Measurements from ENCODE around the gene PTOV1.
A peak's percentile ranks its signal among the peaks of the same experiment; 100 is the strongest.
"Not testable (repeated sequence)": the region's sequence is repeated elsewhere in the genome, so short reads cannot be mapped to it uniquely, and the experiment has no call there.

The PTOV1 gene

GRCh38 chr19:49817964-49818648, 32.9 kb upstream of the PTOV1 start, which contains the start of gene MED25:
MED25 (plus strand) TSS chr19:49818289; CDS start chr19:49818342, 53 bp downstream.
- DNase-seq (ENCODE audit: extremely low read depth in 1 of 2, low read depth in 1 of 2): peak; percentile 71

- DNase-seq (ENCODE audit: extremely low read depth in 1 of 2, low read depth in 1 of 2): no peak
Observed at GRCh38 chr19:49818649-49819370, 32.1 kb upstream of the PTOV1 start.

GRCh38 chr19:49819452-49820115, 31.4 kb upstream of the PTOV1 start:
- not testable (repeated sequence) for DNase-seq (ENCODE audit: extremely low read depth in 1 of 2, low read depth in 1 of 2)

DNA sequence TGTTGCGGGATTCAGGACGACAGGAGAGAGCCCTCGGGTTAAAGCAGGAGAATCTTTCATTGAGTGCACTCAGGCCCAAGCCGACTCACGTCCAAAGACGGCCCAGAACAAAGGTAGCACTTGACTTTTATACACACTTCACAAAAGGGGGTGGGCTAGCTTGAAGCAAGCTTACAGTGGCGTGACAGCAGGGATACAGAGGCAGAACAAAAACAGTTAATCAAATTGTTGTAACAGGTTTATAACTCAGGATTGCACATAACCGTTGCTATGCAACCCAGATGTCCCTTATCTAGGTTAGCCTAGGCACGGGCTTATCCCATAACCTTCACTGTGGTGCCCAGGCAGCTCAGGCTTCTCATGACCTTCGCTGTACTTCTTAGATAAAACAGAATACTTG, 30.8 kb upstream of the PTOV1 start:
- DNase-seq (ENCODE audit: extremely low read depth in 1 of 2, low read depth in 1 of 2): no peak

- DNase-seq (ENCODE audit: extremely low read depth in 1 of 2, low read depth in 1 of 2): no peak
Observed at GRCh38 chr19:49823472-49823871, 27.5 kb upstream of the PTOV1 start.

DNA sequence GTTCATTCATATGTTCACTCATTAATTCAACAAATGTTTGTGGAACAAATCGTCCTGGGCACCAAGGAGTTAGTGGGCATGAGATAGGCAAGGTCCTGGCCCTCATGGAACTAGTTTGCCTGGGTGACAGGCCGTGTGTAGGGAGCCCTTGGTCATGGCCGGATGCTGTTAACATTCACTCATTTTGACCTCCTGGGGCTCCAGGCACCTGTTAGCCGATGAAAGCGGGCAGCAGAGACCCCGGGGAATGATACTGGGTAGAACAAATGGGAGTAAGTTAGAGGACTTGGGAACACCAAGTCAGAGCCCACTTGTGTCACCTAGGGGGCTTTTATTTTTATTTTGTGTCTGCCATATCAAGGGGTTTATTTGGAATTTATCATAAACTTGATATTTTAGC, 26.3 kb upstream of the PTOV1 start:
- no peak for DNase-seq (ENCODE audit: extremely low read depth in 1 of 2, low read depth in 1 of 2)

DNA sequence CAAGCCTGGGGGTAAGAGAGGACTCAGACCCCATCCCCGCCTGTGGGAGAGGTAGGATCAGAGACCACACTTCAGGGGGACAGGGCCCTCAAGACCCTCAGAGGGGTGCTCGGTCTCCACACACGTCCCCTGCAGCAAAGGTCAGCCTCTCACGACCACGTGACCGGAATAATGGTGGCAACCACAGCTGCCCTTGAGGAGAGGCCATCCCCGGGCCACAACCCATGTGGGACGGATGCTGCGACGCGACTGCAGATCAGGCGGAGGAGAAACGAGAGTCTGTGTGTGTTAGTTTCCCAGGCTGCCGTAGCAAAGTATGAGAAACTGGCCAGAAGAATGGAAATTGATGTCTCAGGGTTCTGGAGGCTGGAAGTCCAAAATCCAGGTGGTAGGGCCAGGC, 23.9 kb upstream of the PTOV1 start:
- DNase-seq (ENCODE audit: extremely low read depth in 1 of 2, low read depth in 1 of 2): no peak

DNA sequence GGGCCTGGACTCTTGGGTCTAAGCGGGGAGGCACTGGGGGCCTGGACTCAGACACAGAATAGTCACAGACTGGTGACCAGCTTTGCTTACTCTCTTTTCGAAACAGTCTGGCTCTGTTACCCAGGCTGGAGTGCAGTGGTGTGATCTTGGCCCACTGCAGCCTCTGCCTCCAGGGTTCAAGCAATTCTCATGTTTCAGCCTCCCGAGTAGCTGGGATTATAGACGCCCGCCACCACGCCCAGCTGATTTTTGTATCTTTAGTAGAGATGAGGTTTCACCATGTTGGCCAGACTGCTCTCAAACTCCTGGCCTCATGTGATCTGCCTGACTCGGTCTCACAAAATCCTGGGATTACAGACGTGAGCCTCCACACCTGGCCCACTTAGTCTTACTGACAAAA, 21.8 kb upstream of the PTOV1 start:
- DNase-seq (ENCODE audit: extremely low read depth in 1 of 2, low read depth in 1 of 2): no peak

- DNase-seq (ENCODE audit: extremely low read depth in 1 of 2, low read depth in 1 of 2): no peak
Observed at GRCh38 chr19:49829721-49830120, 21.2 kb upstream of the PTOV1 start.

- no peak for DNase-seq (ENCODE audit: extremely low read depth in 1 of 2, low read depth in 1 of 2)
Observed at GRCh38 chr19:49830766-49831165, 20.2 kb upstream of the PTOV1 start.

DNA sequence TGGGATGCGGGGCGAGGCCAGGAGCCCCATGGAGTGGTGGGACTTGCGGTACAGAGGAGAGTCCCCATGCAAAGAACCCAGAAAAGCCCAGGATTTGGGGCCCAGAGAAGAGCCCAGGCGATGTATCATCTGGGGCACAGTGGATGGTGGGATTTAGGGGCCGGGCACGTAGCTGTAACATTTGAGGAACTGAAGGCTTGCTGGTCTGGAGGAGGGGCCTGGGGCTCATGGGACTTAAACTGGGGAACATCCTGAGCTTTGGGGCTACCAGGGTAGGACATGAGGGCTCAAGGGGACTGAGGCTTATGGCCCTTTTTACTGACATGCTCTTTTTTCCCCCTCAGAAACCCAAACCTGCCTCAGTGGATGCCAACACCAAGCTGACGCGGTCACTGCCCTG, 19.4 kb upstream of the PTOV1 start:
- DNase-seq (ENCODE audit: extremely low read depth in 1 of 2, low read depth in 1 of 2): no peak

DNA sequence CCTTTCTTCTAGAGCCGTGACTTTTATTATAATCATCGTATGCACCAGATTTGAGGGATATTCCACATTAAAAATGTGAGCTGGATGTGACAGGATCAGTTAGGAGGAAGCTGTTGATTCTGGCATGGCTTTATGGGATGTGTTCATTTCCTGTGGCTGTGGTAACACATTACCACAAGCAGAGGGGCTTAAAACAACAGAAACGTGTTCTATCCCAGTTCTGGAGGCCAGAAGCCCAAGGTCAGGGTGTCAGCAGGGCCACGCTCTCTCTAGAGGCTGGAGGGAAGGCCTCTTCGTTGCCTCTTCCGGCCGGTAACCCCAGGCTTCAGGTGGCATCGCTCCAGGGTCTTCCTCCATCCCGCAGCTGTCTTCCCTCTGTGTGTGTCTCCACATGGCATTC, 18.4 kb upstream of the PTOV1 start:
- no peak for DNase-seq (ENCODE audit: extremely low read depth in 1 of 2, low read depth in 1 of 2)

DNA sequence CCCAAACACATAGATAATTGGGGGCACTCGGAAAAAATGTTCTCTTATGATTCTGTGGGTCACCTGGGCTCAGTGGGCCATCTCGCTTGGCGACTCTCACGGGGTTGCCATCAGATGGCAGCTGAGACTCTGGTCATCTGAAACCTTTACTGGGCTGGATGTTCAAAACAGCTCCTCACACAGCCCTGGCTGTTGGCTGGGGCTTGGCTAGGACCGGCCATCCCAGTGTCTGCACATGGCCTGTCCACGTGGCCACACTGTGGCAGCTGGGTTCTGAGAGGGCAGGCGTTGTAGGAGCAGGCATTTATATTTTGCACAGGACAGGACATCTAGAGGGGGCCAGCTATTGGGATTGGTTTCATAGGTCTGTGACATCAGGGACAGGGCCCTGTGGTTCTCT, 17.4 kb upstream of the PTOV1 start:
- DNase-seq (ENCODE audit: extremely low read depth in 1 of 2, low read depth in 1 of 2): no peak

GRCh38 chr19:49835562-49835961, 15.4 kb upstream of the PTOV1 start:
- DNase-seq (ENCODE audit: extremely low read depth in 1 of 2, low read depth in 1 of 2): no peak

- DNase-seq (ENCODE audit: extremely low read depth in 1 of 2, low read depth in 1 of 2): no peak
Observed at GRCh38 chr19:49836176-49837008, 14.6 kb upstream of the PTOV1 start.

GRCh38 chr19:49837009-49837310, 14.0 kb upstream of the PTOV1 start:
- no peak for DNase-seq (ENCODE audit: extremely low read depth in 1 of 2, low read depth in 1 of 2)

- DNase-seq (ENCODE audit: extremely low read depth in 1 of 2, low read depth in 1 of 2): no peak
Observed at GRCh38 chr19:49837425-49837824, 13.5 kb upstream of the PTOV1 start.

DNA sequence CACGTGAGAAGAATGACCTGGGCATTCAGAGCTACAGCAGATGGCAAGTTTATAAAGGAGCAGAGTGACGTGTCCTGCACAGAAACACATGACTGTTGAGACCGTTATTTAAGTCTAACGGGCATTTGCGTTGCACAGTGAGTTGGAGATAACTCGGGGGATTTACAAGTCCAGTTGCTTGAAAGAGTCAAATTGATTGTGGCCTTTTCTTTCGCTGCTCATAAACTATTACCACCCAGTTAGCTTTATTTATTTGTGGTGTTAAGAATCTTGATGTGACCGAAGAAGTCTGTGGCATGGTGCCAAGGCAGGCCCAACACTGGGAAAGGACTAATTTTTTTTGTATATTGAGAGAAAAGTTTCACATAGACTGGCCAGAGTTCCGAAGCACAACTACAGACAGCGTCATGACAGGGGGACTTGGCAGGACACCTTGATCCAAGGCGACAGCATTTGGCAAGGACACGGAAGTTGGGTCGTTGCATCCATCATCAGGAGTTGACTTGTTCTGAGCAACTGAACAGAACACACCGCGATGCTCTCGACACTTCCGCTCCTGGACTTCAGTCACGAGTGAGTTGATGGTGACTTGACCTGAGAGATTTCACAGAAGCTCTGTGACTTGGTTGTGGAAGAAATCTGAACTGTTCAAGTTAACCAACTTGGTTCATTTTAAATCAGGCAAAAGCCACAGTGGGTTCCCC, 11.9 kb upstream of the PTOV1 start:
- DNase-seq (ENCODE audit: extremely low read depth in 1 of 2, low read depth in 1 of 2): no peak

DNA sequence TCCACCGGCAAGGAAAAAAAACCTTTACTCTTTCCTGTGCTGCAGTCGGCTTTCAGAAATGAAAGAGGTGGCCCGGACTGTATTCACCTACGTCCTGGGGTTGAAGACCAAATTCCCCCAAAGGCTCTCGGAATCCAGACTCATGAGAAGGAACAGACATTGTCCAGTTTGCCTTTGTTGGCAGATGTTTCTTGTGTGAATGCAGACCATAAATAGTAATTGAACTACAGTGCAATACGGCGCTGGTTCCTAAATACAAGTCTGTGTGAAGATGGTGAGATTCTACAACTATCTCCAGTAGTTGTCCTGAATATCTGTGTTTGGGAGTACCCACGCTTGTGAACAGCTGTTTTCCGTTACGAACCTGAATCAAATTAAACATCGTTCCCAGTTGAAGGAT, 11.2 kb upstream of the PTOV1 start:
- DNase-seq (ENCODE audit: extremely low read depth in 1 of 2, low read depth in 1 of 2): no peak

GRCh38 chr19:49840321-49840720, 10.6 kb upstream of the PTOV1 start:
- DNase-seq (ENCODE audit: extremely low read depth in 1 of 2, low read depth in 1 of 2): no peak
